Fibroblast of the conjunctiva (primary cell): ENCODE results near the gene ACSM3.
A peak's percentile ranks its signal among the peaks of the same experiment; 100 is the strongest.

ENCODE experiments used
- DNase-seq: peaks from one replicate; pipeline ENCODE4 v3.0.0-alpha.2; 2010; ENCODE audit warnings: low read depth

Gene ACSM3

GRCh38 chr16:20806168-20807050 is 42.6 kb downstream of the ACSM3 start, which contains the start of the genes ERI2 and REXO5:
TSS of gene ERI2 (minus strand) at chr16:20806472. CDS start at chr16:20806430, 42 bp downstream.
TSS of gene REXO5 (plus strand) at chr16:20806527. CDS start at chr16:20806954, 427 bp downstream.
- DNase-seq: peak; percentile 93

- no peak for DNase-seq
These were observed 44.0 kb downstream of the ACSM3 start for GRCh38 chr16:20807862-20808261.

GRCh38 chr16:20811889-20812439 is 48.1 kb downstream of the ACSM3 start:
- DNase-seq: no peak

GRCh38 chr16:20812510-20812909 is 48.7 kb downstream of the ACSM3 start:
- DNase-seq: no peak

- DNase-seq: no peak
These were observed 51.0 kb downstream of the ACSM3 start for GRCh38 chr16:20814784-20815183.

GRCh38 chr16:20818929-20819585 is 55.2 kb downstream of the ACSM3 start:
- DNase-seq: no peak

GRCh38 chr16:20821682-20822081 is 57.9 kb downstream of the ACSM3 start:
- no peak for DNase-seq

- no peak for DNase-seq
These were observed 58.9 kb downstream of the ACSM3 start for GRCh38 chr16:20822521-20823325.

- DNase-seq: no peak
These were observed 62.3 kb downstream of the ACSM3 start for GRCh38 chr16:20826039-20826566.

GRCh38 chr16:20829536-20829935 is 65.7 kb downstream of the ACSM3 start:
- no peak for DNase-seq

- DNase-seq: no peak
These were observed 66.6 kb downstream of the ACSM3 start for GRCh38 chr16:20830372-20830771.

- no peak for DNase-seq
These were observed 69.3 kb downstream of the ACSM3 start for GRCh38 chr16:20833086-20833485.

GRCh38 chr16:20838240-20838639 is 74.4 kb downstream of the ACSM3 start:
- DNase-seq: no peak

- DNase-seq: no peak
These were observed 75.7 kb downstream of the ACSM3 start for GRCh38 chr16:20839504-20839903.

GRCh38 chr16:20844054-20844453 is 80.2 kb downstream of the ACSM3 start:
- DNase-seq: no peak

GRCh38 chr16:20844588-20844987 is 80.8 kb downstream of the ACSM3 start:
- no peak for DNase-seq

GRCh38 chr16:20846030-20846429 is 82.2 kb downstream of the ACSM3 start:
- no peak for DNase-seq

GRCh38 chr16:20846551-20846950 is 82.7 kb downstream of the ACSM3 start:
- no peak for DNase-seq
